GM21576 (cell line): ENCODE measurements around the gene FRRS1.
A peak's percentile ranks its signal among the peaks of the same experiment; 100 is the strongest.
"Not testable (repeated sequence)": the region's sequence is repeated elsewhere in the genome, so short reads cannot be mapped to it uniquely, and the experiment has no call there.

Experiments
- ATAC-seq: cut with Tn5 transposase; IDR thresholded peaks from one replicate; pipeline ENCODE4 v1.9.1; 2021; ENCODE audit warnings: mild to moderate bottlenecking, moderate library complexity; ENCODE audit not compliant: unreplicated experiment

FRRS1 gene

GRCh38 chr1:99766378-99766800, at the start of gene FRRS1:
TSS of gene FRRS1 (minus strand) at chr1:99766635. CDS start at chr1:99748768, 17,867 bp downstream.
- peak; percentile 95 for ATAC-seq

- no peak for ATAC-seq
Observed at GRCh38 chr1:99814373-99814900, 48.0 kb upstream of the FRRS1 start.

GRCh38 chr1:99811747-99812146, 45.3 kb upstream of the FRRS1 start:
- no peak for ATAC-seq

GRCh38 chr1:99811075-99811474, 44.6 kb upstream of the FRRS1 start:
- ATAC-seq, result no peak

- peak; percentile 92 for ATAC-seq
Observed at GRCh38 chr1:99808391-99809115, 42.1 kb upstream of the FRRS1 start.

GRCh38 chr1:99806882-99807281, 40.4 kb upstream of the FRRS1 start:
- ATAC-seq, result no peak

GRCh38 chr1:99801584-99801983, 35.1 kb upstream of the FRRS1 start:
- ATAC-seq, result no peak

- not testable (repeated sequence) for ATAC-seq
Observed at GRCh38 chr1:99793861-99794260, 27.4 kb upstream of the FRRS1 start.

- no peak for ATAC-seq
Observed at GRCh38 chr1:99789715-99790114, 23.3 kb upstream of the FRRS1 start.

- no peak for ATAC-seq
Observed at GRCh38 chr1:99788896-99789295, 22.5 kb upstream of the FRRS1 start.

GRCh38 chr1:99786751-99787501, 20.5 kb upstream of the FRRS1 start:
- ATAC-seq, result peak; percentile 54

GRCh38 chr1:99784809-99785255, 18.4 kb upstream of the FRRS1 start:
- peak; percentile 38 for ATAC-seq

GRCh38 chr1:99784143-99784542, 17.7 kb upstream of the FRRS1 start:
- peak; percentile 36 for ATAC-seq

- no peak for ATAC-seq
Observed at GRCh38 chr1:99782920-99783319, 16.5 kb upstream of the FRRS1 start.

GRCh38 chr1:99782397-99782796, 16.0 kb upstream of the FRRS1 start:
- no peak for ATAC-seq

- ATAC-seq, result no peak
Observed at GRCh38 chr1:99781798-99782197, 15.4 kb upstream of the FRRS1 start.

- ATAC-seq, result no peak
Observed at GRCh38 chr1:99777752-99778151, 11.3 kb upstream of the FRRS1 start.

GRCh38 chr1:99776120-99776519, 9.7 kb upstream of the FRRS1 start:
- no peak for ATAC-seq

GRCh38 chr1:99772809-99773208, 6.4 kb upstream of the FRRS1 start:
- no peak for ATAC-seq

GRCh38 chr1:99771513-99771918, 5.1 kb upstream of the FRRS1 start:
- no peak for ATAC-seq

GRCh38 chr1:99768524-99769245, 2.2 kb upstream of the FRRS1 start:
- no peak for ATAC-seq
